Astrocyte of the spinal cord (primary cell): Measurements from ENCODE around the gene UBAC2.

Experiments used
- DNase-seq: peaks from one replicate; pipeline ENCODE4 v3.0.0; 2011; ENCODE audit warnings: low read depth, low spot score
- H3K4me3 ChIP-seq: 2 replicates; pipeline ENCODE4 v1.5.1; 2011; ENCODE audit warnings: low read depth, mild to moderate bottlenecking, low read length, moderate library complexity
- CTCF ChIP-seq: IDR thresholded peaks from 2 replicates; pipeline ENCODE4 v1.5.1; 2012; ENCODE audit warnings: low read depth, mild to moderate bottlenecking, low read length, inconsistent platforms
- in situ Hi-C: cut with HindIII; loops from 2 replicates; pipeline ENCODE4 v1.10.0; 2017; ENCODE audit warnings: low sequenced_read_pairs

UBAC2 gene

GRCh38 chr13:99435998-99436397 lies 235.3 kb downstream of the UBAC2 start:
- TF ChIP-seq CTCF: no peak
- no peak overlapping the region for H3K4me3 ChIP-seq
- DNase-seq: no peak
- in situ Hi-C loops: no loop called here
